HL-60 (cell line): ENCODE measurements around the gene OVCH2.

Source experiments
- GABPA ChIP-seq: IDR thresholded peaks from 2 replicates; pipeline ENCODE4 v1.6.1; 2012; ENCODE audit warnings: low read depth
- POLR2AphosphoS5 ChIP-seq: IDR thresholded peaks from 2 replicates; pipeline ENCODE4 v1.6.1; 2012; ENCODE audit warnings: low read depth
- TF ChIP-seq, protein P1 (sequence below): IDR thresholded peaks from one replicate; pipeline ENCODE4 v1.5.1; 2011; ENCODE audit warnings: low read length, control low read depth, inconsistent platforms; ENCODE audit not compliant: insufficient read depth
- TF ChIP-seq, protein P2 (sequence below): IDR thresholded peaks from 2 replicates; pipeline ENCODE4 v1.6.1; 2012; ENCODE audit warnings: low read depth; ENCODE audit not compliant: insufficient replicate concordance

DNA sequence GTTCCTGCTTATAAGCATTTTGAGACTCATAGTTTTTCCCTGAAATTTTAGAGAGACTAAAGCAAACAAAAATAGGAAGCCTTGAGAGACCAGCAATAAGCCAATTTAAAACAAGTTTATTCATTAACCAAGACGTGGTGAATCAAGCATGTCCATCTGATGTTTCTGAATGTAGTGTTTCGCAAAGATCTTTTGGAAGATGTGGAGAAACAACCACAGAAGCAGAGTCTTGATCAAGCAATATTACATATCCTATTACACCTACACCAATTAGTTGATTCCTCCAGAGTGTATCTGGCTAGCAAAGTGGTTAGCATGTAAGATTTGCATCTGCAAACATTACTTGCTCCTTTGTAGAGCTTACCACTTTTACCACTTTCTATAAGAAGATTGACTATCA, at the start of gene OVCH2:
- TF ChIP-seq, protein P1, sequence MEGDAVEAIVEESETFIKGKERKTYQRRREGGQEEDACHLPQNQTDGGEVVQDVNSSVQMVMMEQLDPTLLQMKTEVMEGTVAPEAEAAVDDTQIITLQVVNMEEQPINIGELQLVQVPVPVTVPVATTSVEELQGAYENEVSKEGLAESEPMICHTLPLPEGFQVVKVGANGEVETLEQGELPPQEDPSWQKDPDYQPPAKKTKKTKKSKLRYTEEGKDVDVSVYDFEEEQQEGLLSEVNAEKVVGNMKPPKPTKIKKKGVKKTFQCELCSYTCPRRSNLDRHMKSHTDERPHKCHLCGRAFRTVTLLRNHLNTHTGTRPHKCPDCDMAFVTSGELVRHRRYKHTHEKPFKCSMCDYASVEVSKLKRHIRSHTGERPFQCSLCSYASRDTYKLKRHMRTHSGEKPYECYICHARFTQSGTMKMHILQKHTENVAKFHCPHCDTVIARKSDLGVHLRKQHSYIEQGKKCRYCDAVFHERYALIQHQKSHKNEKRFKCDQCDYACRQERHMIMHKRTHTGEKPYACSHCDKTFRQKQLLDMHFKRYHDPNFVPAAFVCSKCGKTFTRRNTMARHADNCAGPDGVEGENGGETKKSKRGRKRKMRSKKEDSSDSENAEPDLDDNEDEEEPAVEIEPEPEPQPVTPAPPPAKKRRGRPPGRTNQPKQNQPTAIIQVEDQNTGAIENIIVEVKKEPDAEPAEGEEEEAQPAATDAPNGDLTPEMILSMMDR, result no peak
- TF ChIP-seq, protein P2, sequence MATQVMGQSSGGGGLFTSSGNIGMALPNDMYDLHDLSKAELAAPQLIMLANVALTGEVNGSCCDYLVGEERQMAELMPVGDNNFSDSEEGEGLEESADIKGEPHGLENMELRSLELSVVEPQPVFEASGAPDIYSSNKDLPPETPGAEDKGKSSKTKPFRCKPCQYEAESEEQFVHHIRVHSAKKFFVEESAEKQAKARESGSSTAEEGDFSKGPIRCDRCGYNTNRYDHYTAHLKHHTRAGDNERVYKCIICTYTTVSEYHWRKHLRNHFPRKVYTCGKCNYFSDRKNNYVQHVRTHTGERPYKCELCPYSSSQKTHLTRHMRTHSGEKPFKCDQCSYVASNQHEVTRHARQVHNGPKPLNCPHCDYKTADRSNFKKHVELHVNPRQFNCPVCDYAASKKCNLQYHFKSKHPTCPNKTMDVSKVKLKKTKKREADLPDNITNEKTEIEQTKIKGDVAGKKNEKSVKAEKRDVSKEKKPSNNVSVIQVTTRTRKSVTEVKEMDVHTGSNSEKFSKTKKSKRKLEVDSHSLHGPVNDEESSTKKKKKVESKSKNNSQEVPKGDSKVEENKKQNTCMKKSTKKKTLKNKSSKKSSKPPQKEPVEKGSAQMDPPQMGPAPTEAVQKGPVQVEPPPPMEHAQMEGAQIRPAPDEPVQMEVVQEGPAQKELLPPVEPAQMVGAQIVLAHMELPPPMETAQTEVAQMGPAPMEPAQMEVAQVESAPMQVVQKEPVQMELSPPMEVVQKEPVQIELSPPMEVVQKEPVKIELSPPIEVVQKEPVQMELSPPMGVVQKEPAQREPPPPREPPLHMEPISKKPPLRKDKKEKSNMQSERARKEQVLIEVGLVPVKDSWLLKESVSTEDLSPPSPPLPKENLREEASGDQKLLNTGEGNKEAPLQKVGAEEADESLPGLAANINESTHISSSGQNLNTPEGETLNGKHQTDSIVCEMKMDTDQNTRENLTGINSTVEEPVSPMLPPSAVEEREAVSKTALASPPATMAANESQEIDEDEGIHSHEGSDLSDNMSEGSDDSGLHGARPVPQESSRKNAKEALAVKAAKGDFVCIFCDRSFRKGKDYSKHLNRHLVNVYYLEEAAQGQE, result no peak
- TF ChIP-seq POLR2AphosphoS5 (no peak), GABPA (no peak)
